Ascending aorta (tissue), 2 donors: ENCODE measurements around the gene MKLN1. TPM values are rescaled to one million over a fixed set of nuclear protein-coding genes. Genes with fewer than 3 reads are reported as not detected.

Experiments
- DNase-seq, 2 donors: peaks; one replicate each; pipeline ENCODE4 v3.0.0-alpha.2; 2019; ENCODE audit warnings: low spot score in 2 of 2
- H3K27ac ChIP-seq, 2 donors: fragments of 200-600 bp; sonication (generic); one replicate each; pipeline ENCODE4 v1.5.1; 2016 to 2017; ENCODE audit warnings: mild to moderate bottlenecking in 1 of 2
- H3K27me3 ChIP-seq: fragments of 200-600 bp; sonication (generic); one replicate; pipeline ENCODE4 v1.5.1; 2017
- H3K36me3 ChIP-seq, 2 donors: fragments of 200-600 bp; sonication (generic); one replicate each; pipeline ENCODE4 v1.5.1; 2016
- H3K4me1 ChIP-seq, 2 donors: fragments of 200-600 bp; sonication (generic); one replicate each; pipeline ENCODE4 v1.5.1; 2016 to 2017; ENCODE audit warnings: mild to moderate bottlenecking in 1 of 2
- H3K4me3 ChIP-seq, 2 donors: fragments of 200-600 bp; sonication (generic); one replicate each; pipeline ENCODE4 v1.5.1; 2016 to 2017; ENCODE audit warnings: mild to moderate bottlenecking in 1 of 2
- H3K9me3 ChIP-seq, 2 donors: fragments of 200-600 bp; sonication (generic); one replicate each; pipeline ENCODE4 v1.5.1; 2016
- intact Hi-C: fragments of 100-400 bp; cut with DNase I; formaldehyde crosslinking; loops from one replicate; pipeline ENCODE4 v1.15.1; 2023
- total RNA-seq: library from RNA; depleted of rRNA; stranded (reverse); fragments of >200 nt; gene quantifications from one replicate; pipeline ENCODE4 v1.1.0, GENCODE V29; 2016
- TF ChIP-seq, protein P1 (sequence below), 3 experiments: fragments of 200-600 bp in 2 of 3; fragments of 450-650 bp in 1 of 3; sonication (generic) in 2 of 3; IDR thresholded peaks; one replicate each; pipeline ENCODE4 v1.5.1; 2016 to 2019; ENCODE audit warnings: antibody characterized with exemption in 3 of 3, mild to moderate bottlenecking in 1 of 3, moderate library complexity in 1 of 3

The MKLN1 gene
- total RNA-seq, 1 donor from 2014 or later: 18.0 TPM

DNA sequence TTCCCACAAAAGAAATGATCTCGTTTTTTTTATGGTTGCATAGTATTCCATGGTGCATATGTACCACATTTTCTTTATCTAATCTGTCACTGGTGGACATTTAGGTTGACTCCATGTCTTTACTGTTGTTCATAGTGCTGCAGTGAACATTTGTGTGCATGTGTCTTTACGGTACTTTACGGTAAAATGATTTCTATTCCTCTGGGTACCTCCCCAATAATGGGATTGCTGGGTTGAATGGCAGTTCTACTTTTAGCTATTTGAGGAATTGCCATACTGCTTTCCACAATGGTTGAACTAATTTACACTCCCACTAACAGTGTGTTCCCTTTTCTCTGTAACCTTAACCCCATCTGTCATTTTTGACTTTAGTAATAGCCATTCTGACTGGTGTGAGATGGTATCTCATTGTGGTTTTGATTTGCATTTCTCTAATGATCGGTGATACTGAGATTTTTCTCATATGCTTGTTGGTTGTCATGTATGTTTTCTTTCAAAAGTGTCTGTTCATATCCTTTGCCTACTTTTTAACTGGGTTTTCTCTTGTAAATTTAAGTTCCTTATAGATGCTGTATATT, 37.2 kb downstream of the MKLN1 start:
- Histone ChIP-seq H3K36me3 (no peaks in the 10 kb centered on the region), H3K4me3 (no peak overlapping the region), H3K4me1 (peaks cover 6 to 22% of the 10 kb centered on the region in 2 donors), H3K9me3 (no peaks in the 10 kb centered on the region), H3K27me3 (no peaks in the 10 kb centered on the region), H3K27ac (no peak overlapping the region)
- intact Hi-C loops: no loop called here
- TF ChIP-seq, protein P1, sequence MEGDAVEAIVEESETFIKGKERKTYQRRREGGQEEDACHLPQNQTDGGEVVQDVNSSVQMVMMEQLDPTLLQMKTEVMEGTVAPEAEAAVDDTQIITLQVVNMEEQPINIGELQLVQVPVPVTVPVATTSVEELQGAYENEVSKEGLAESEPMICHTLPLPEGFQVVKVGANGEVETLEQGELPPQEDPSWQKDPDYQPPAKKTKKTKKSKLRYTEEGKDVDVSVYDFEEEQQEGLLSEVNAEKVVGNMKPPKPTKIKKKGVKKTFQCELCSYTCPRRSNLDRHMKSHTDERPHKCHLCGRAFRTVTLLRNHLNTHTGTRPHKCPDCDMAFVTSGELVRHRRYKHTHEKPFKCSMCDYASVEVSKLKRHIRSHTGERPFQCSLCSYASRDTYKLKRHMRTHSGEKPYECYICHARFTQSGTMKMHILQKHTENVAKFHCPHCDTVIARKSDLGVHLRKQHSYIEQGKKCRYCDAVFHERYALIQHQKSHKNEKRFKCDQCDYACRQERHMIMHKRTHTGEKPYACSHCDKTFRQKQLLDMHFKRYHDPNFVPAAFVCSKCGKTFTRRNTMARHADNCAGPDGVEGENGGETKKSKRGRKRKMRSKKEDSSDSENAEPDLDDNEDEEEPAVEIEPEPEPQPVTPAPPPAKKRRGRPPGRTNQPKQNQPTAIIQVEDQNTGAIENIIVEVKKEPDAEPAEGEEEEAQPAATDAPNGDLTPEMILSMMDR (IDR thresholded peaks at IDR 0.05): no peak
- DNase-seq: no peak

DNA sequence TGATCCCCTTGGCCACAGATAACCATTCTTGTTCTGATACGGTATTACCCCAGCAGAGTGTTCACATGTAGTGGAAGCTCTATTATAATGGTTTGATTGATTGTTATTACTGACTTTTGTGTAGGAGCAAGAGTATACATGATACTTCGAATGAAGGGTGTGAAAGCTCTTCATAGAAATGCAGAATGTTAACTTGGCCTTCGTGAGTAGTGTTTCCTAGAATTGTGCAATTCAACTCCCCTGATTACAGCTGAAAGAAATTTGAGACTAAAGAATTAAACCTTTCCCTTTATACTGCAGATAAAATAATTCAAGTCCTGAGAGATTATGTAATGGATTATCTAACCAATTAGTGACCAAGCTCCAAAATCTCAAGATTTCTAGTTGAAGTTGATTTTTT, 38.2 kb downstream of the MKLN1 start:
- H3K27me3 ChIP-seq: no peaks in the 10 kb centered on the region
- H3K27ac ChIP-seq: no peak overlapping the region
- intact Hi-C loops: no loop called here
- no peaks in the 10 kb centered on the region for H3K9me3 ChIP-seq
- no peak for DNase-seq
- H3K4me3 ChIP-seq: no peak overlapping the region
- peaks cover 6 to 22% of the 10 kb centered on the region in 2 donors for H3K4me1 ChIP-seq
- no peaks in the 10 kb centered on the region for H3K36me3 ChIP-seq
- TF ChIP-seq, protein P1 (IDR thresholded peaks at IDR 0.05): no peak

GRCh38 chr7:131369354-131369753, 41.7 kb downstream of the MKLN1 start:
- no peak overlapping the region for H3K4me3 ChIP-seq
- TF ChIP-seq, protein P1 (IDR thresholded peaks at IDR 0.05): no peak
- H3K27me3 ChIP-seq: no peaks in the 10 kb centered on the region
- intact Hi-C loops: no loop called here
- no peak for DNase-seq
- no peak overlapping the region for H3K27ac ChIP-seq
- no peaks in the 10 kb centered on the region for H3K9me3 ChIP-seq
- H3K36me3 ChIP-seq: no peaks in the 10 kb centered on the region
- peaks cover 6 to 32% of the 10 kb centered on the region in 2 donors for H3K4me1 ChIP-seq

DNA sequence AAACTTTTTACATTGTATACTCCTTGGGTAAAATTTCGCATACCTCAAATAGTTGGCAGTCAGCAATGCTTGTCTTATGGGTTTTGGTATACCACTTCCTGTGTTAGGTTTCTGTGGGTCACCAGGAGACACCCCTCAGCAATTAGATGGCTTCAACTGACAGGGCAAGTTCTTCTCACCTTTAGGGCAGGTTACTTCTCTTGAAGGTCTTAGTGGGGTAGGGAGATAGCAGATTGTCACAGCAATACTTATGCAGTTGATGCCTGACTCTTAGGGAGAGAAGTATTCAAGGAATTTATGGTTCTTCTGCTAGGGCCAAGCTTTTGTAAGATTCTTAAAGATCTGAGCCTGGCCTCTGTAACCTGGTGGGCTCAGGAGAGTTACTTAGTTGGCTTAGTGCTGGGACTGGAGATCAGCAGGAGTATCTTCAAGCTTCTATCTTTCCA, 42.9 kb downstream of the MKLN1 start:
- Histone ChIP-seq H3K36me3 (no peaks in the 10 kb centered on the region), H3K27me3 (no peaks in the 10 kb centered on the region), H3K27ac (no peak overlapping the region), H3K4me3 (no peak overlapping the region), H3K9me3 (no peaks in the 10 kb centered on the region), H3K4me1 (peaks cover 6 to 35% of the 10 kb centered on the region in 2 donors)
- intact Hi-C loops: no loop called here
- TF ChIP-seq, protein P1 (IDR thresholded peaks at IDR 0.05): no peak
- no peak for DNase-seq

- Histone ChIP-seq H3K9me3 (no peaks in the 10 kb centered on the region), H3K27ac (no peak overlapping the region), H3K27me3 (no peaks in the 10 kb centered on the region), H3K36me3 (no peaks in the 10 kb centered on the region), H3K4me3 (no peak overlapping the region), H3K4me1 (peaks cover 3 to 30% of the 10 kb centered on the region in 2 donors)
- intact Hi-C loops: no loop called here
- TF ChIP-seq, protein P1 (IDR thresholded peaks at IDR 0.05): no peak
- DNase-seq: no peak
Observed at GRCh38 chr7:131371411-131371810, 43.7 kb downstream of the MKLN1 start.

DNA sequence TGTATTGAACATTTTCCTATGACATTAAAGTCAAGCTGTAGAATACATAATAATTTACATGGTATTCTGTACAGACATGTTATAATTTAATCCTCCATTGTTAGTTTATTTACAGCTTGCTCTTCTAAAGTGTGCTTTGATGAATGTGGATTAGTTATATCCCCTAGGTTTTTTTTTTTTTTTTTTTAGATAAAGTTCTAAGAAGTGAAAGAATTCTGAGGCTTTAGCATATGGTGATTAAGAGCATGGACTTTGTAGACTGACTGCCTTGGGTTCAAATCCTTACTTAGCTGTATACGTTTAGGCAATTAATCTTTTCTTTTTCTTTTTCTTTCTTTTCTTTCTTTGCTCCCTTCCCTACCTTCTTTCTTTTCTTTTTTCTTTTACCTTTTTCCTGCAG, 44.9 kb downstream of the MKLN1 start:
- Histone ChIP-seq H3K4me3 (no peak overlapping the region), H3K27ac (no peak overlapping the region), H3K36me3 (no peaks in the 10 kb centered on the region), H3K4me1 (peaks cover 0 to 27% of the 10 kb centered on the region in 2 donors), H3K9me3 (no peaks in the 10 kb centered on the region), H3K27me3 (no peaks in the 10 kb centered on the region)
- intact Hi-C loops: no loop called here
- no peak for DNase-seq
- TF ChIP-seq, protein P1 (IDR thresholded peaks at IDR 0.05): no peak
